ENCODE results near the gene CES2. TPM values are rescaled to one million over a fixed set of nuclear protein-coding genes. Genes with fewer than 3 reads are reported as not detected.
A peak's percentile ranks its signal among the peaks of the same experiment; 100 is the strongest.

CES2 gene
- total and polyA plus RNA-seq, 9 of the 15 experiments (the other 6 are each of a cell fraction or from before 2014, with no cell fraction given): 2.2 to 37.9 (median 24.4) TPM

GRCh38 chr16:66934138-66934838 is 1.0 kb upstream of the CES2 start, which contains the start of gene CIAO2B (continued):
- TF ChIP-seq TSHZ1 (CRISPR knock-in tag; IDR thresholded peaks at IDR 0.05) (no peak), ZC3H8 (IDR thresholded peaks at IDR 0.05) (no peak), ATF3 (IDR thresholded peaks at IDR 0.05) (no peak), ATF3 (CRISPR knock-in tag; conservative IDR thresholded peaks at IDR 0.05) (no peak), SAFB2 (IDR thresholded peaks at IDR 0.05; ENCODE audit: borderline replicate concordance, low read depth, low read length, severe bottlenecking) (no peak), PPARD (CRISPR knock-in tag; IDR thresholded peaks at IDR 0.05) (no peak), ZNF57 (CRISPR knock-in tag; IDR thresholded peaks at IDR 0.05) (no peak), E2F3 (CRISPR knock-in tag; IDR thresholded peaks at IDR 0.05) (no peak), ZNF655 (CRISPR knock-in tag; IDR thresholded peaks at IDR 0.05) (no peak), ZNF253 (CRISPR knock-in tag; conservative IDR thresholded peaks at IDR 0.05) (no peak), NRF1 (conservative IDR thresholded peaks at IDR 0.05 in 1 of 2, IDR thresholded peaks at IDR 0.05 in 1 of 2) (peak; percentile 61 to 76), FOXM1 (IDR thresholded peaks at IDR 0.05; ENCODE audit: low read depth) (no peak), FOXM1 (CRISPR knock-in tag; IDR thresholded peaks at IDR 0.05; ENCODE audit: low read depth) (0 out of 2 replicates have a peak, but pooled peaks have one; percentile 21), ERF (CRISPR knock-in tag; IDR thresholded peaks at IDR 0.05) (no peak), HNRNPK (IDR thresholded peaks at IDR 0.05; ENCODE audit: low read depth, low read length, poor library complexity, severe bottlenecking) (no peak), ZNF644 (tag; IDR thresholded peaks at IDR 0.05; ENCODE audit: low read depth) (no peak), SMARCE1 (IDR thresholded peaks at IDR 0.05) (no peak), CHD2 (IDR thresholded peaks at IDR 0.05; ENCODE audit: low read depth, low read length) (peak; percentile 92), MAZ (CRISPR knock-in tag; conservative IDR thresholded peaks at IDR 0.05 in 1 of 2, IDR thresholded peaks at IDR 0.05 in 1 of 2) (peak; percentile 51 to 57; a peak in 3 of 4 replicates), BMI1 (IDR thresholded peaks at IDR 0.05; ENCODE audit: low read length) (no peak), FOXK1 (CRISPR knock-in tag; IDR thresholded peaks at IDR 0.05; ENCODE audit: borderline replicate concordance) (0 out of 2 replicates have a peak, but pooled peaks have one; percentile 45), VEZF1 (CRISPR knock-in tag; IDR thresholded peaks at IDR 0.05) (peak; percentile 52; the same call in 1 of the 2 replicates)
